NCI-H69 (cell line): Measurements from ENCODE around the gene F5.
"Not testable (repeated sequence)": the region's sequence is repeated elsewhere in the genome, so short reads cannot be mapped to it uniquely, and the experiment has no call there.

Experiments
- DNase-seq: peaks from one replicate; lab custom pipeline; 2025; lab: John Stamatoyannopoulos, UW

F5 gene

DNA sequence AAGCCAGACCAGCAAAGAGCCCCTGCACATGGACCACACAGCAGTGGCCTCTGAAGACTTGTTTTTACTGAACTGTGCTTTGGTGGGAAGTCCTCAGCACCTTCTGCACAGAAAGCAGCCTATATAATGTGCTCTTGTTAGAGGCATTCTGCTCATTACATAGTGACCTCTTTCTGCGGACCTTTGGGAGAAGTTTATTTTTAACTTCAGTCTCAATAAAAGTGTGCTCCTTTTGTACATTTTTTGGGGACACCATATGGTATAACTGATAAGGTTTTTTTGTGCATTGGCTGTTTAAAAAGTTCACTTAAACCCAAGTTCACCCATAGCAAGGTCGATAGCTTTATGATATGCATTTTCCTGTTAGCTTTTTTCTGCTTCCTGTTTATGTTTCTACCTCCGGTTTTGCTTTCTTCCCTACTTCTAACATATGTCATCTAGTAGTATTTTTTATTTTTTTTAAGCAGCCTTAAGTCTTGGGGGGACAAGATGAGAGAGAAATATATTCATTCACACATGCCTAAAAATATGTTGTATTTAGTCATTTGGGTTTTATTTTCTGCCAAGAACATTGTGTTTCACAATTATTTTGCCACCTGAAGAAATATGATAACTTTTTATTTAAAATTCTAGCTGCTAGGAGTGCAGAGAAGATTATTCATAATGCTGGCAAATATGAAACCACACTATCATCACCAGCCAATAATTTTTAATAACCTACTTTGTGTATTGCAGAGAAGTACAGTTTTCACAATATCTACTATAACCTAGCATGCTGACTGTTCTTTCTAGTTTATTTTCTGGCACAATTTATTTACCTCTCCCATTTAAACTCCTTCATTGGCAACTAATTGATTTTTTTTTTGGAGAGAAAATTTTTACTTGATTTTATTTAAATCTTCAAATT is 77.6 kb downstream of the F5 start:
- DNase-seq = peak; percentile 73

DNA sequence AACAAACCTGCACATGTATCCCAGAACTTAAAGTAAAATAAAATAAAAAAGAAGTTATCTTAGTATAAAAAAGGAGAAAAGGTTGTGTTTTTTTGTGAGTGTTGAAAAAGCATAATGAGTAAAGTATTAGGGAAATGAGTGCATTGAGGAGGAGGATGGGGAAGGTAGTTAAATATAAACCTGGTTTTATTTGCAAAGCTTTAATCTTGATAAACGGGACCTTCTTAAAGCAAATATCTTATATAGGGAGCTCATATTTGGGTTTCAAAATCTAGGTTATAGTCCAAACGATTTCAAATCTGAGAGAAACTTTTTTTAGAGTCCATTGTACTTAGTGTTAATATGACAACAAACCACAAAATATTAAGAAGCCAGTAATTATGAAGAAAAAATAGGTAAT is 78.9 kb downstream of the F5 start:
- DNase-seq = no peak

- not testable (repeated sequence) for DNase-seq
These were observed 82.7 kb downstream of the F5 start for GRCh38 chr1:169503601-169504000.

DNA sequence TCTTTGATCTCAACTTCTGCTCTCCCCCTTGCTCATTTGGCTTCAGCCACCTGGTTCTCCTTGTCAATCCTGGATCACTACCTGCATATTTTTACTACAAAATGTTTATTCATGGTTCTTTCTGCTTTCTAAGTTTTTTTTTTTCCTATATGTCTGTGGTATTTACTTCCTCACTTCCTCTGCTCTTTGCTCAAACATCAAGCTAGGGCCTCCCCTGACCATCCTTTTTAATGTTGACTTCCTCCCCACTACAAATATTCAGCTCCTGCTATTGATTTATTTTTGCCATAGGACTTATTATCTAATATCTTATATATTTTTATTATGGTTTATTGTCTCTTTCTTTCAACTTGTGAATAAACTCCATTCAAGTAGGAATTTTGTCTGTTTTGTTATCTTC is 86.5 kb downstream of the F5 start:
- no peak for DNase-seq

DNA sequence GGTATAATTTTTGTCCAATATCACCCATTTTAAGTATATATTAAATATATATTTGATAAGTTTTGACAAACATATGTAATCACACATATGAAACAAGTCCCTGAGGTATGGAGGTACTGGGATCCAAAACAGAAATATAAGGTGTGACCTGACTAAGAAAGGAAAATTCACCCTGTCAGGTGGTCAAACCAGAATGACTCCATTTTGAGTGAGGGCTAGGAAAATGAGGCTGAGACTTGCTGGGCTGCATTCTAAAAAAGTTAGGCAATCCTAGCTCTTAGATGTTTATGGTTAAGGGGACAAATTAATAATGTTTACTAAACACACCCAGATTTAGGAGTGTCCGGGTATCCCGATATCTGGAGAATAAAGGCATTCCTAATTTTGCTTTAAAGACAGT is 89.0 kb downstream of the F5 start:
- DNase-seq = no peak

- DNase-seq = no peak
These were observed 90.4 kb downstream of the F5 start for GRCh38 chr1:169495916-169496315.

- no peak for DNase-seq
These were observed 91.1 kb downstream of the F5 start for GRCh38 chr1:169495046-169495775.

DNA sequence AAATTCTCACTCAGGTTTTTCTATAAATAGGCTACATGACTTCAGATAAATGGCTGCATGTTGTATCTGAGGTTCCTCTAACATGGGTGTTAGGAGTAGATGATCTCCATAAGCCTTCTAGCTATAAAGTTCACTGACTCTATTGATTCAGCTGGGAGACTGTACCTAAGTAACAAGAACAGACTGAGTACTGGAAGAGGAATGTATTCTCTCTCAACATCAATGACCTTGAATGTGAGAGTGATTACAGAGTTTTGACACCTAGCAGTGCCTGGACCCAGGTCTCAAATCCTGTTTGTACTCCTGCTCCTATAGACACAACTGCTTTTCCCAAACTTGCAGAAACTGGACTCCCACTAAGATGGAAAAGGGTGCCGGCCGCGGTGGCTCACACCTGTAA is 91.9 kb downstream of the F5 start:
- DNase-seq = no peak

DNA sequence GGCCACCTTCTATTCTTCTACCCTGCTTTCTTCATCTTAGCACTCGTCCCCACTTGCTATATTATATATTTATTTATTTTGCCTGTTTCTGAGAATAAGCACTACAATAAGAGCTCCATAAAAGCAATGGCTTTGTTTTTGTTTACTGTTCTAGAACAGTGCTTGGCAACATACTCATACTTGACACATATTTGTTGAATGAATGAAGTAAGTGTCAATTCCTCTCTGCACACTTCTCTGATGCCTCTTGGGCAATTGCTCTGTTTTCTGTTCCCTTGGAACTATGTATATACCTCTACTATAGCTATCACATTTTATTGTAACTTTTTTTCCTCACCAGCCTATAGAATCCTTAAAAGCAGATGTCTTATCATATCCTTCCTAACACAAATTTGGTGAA is 93.0 kb downstream of the F5 start:
- DNase-seq = no peak

DNA sequence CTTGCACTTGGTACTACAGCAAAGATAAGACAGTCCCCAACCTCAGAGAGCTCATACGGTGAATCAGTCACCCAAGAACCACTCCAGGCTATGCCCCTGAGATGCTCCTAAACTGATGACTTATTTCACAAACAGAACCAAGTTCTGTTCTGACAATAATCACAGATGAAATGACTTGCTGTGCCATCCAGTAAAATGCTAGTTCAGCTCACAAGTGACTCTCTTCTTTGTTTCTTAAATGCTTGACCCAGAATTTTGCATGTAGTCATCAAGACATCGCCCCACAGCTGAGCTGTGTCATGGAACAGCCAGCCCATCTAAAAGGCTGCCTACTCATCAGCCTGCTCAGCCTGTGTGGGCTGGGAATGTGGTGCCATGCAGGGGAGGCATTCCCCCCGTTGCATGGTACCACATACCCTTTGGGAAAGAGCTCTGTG is 94.4 kb downstream of the F5 start:
- DNase-seq = no peak

DNA sequence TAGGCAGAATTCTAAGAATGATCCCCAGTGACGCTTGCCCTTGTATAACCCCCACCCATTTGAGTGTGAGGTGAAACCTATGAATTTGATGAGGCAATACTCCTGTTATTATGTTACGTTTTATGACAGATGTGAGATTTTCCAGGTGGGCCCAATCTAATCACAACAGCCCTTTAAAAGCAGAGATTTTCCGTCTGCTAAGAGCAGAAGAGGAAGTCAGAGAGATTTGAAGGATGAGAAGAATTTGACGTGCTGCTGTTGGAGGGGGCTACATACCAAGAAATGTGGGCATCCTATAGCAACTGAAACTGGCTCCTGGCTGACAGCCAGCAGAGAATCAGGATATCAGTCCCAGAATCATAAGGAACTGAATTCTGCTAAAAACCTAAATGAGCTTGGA is 98.1 kb downstream of the F5 start:
- peak; percentile 18 for DNase-seq

DNA sequence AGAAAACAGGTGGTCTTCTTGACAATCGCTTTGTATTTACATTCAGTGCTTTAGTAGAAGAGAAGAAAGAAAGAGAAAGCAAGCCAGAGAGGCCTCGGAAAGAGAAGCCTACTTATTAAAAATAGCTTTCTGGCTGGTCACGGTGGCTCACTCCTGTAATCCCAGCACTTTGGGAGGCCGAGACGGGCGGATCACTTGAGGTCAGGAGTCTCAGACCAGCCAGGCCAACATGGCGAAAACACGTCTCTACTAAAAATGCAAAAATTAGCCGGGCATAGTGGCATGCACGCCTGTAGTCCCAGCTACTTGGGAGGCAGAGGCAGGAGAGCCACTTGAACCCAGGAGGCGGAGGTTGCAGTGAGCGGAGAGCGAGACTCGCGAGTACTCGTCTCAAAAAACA is 98.7 kb downstream of the F5 start:
- no peak for DNase-seq

DNA sequence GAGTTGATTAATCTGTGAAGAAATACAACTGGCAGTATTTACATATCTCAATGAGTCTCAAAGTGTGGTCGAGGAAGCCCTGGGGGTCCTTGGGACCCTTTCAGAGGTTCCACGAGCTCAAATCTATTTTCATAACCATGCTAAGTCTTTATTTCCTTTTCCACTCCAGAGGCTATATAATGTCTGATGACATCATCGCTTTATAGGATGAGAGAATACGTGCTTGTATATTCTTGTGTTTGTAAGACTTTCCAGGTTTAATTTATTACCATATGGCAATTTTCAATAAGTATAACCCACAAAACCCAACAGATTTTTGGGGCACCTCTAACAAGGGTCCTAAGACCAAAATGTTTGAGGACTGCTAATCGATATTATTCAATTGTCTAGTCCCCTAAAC is 99.1 kb downstream of the F5 start:
- peak; percentile 43 for DNase-seq

DNA sequence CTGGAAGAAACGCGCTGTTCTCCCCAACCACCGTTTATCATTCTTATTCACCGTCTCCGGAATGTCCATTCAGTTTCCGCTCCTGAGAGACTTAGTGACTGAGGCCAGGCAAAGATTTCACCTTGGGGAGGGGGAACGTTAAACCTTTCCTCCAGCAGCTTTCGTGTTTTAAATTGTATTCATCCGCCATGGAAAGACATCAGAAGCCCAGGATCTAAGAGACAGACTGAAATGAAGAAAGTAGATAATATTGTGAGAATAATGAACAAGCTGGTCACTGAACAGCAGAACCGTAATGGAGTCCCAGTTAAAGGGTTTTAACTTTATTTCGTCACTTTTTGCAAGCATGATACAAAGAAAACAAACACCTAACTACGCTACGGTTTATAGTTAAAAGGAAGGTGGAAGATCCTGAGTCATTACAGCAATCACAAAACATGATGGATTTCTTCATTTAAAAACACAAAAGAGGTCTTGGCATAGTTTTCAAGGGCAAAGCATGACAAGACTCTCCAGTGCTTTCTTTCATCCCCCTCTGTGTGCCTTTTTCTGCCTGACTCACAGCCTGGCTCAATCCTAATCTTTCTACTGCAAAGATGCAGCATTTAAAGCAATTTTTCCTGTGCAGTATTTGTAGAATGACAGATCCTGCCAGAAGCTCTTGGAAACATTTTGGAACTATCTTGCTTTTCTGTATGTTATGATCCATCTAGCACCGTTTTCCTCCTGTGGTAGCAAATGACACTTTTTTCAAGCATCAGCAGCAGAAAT is 99.8 kb downstream of the F5 start:
- peak; percentile 43 for DNase-seq

GRCh38 chr1:169485431-169486280 is 100.6 kb downstream of the F5 start, which contains the start of gene SLC19A2:
Gene SLC19A2 (minus strand): TSS chr1:169485944. CDS start chr1:169485766, 178 bp downstream.
- DNase-seq = peak; percentile 100

DNA sequence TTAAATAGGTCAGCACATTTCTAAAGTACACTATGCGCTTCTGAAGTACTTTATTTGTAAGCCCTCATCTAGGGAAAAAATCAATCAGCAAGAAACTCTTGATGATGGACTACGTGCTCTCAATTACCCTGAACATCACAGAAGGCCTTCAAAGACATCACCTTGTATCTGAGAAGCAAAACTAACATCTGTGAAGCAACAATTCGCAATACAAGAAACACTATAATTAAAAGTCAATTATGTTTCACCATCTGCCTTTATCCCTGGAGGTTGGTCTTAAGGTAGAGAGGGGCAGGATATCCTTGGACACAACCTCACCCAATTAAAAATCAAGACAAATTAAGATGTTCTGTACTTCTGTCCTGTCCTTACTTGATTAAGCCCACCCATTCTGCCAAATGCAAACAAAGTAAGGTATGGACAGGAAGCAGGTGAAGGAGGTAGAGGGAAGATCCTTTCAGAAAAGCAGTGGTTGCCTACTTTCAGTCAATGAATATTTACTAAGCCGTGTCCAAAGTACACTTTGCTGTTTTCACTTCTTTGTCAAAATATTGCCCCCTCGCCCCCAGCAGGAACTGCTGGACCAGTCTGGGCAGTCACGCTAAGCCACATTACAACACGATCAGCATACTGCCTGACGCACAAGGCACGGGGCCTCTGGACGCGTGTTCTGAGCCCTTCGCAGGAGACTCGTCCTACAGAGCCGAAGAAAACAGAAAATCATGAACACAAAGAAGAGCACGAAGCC is 101.4 kb downstream of the F5 start:
- DNase-seq = peak; percentile 94

DNA sequence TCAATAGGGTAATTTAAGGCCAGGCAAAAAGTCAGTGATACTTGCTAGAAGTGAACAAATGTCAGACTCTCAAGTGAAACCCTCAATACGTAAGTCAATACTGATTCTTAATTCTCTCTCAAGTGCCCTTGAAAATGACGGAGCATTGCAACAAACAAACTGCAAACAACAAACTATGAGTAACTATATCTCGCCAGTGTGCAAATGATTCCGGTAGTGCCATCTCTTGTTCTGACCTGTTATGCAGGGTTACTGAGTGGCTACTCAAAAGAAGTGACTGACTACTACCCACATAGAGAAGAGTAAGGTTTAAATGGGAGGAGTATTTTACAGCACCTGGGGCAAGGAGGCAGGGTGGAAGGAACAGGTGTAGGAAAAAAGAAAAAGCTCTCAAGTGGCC is 102.2 kb downstream of the F5 start:
- DNase-seq = peak; percentile 55

DNA sequence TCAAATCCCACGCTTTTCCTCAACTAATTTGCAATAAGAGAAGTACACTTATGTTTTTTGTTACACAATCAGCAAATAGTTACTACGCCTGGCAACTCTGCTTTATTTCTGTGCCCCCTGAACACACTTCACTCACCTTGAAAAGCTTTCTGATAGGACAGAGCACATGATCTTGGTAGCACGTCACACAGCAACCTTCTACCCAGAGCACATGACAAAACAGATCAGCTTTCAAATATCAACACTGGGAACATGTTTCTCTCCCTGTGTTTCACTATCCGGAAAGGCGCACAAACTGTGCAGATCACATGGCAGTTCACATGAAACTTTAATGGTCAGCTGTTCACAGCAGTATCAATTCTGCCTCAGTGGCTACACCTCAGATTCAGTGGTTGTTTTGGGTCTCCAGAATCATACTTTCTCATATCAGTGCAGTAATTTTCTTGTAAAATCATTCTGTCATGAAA is 102.7 kb downstream of the F5 start:
- DNase-seq = peak; percentile 69

DNA sequence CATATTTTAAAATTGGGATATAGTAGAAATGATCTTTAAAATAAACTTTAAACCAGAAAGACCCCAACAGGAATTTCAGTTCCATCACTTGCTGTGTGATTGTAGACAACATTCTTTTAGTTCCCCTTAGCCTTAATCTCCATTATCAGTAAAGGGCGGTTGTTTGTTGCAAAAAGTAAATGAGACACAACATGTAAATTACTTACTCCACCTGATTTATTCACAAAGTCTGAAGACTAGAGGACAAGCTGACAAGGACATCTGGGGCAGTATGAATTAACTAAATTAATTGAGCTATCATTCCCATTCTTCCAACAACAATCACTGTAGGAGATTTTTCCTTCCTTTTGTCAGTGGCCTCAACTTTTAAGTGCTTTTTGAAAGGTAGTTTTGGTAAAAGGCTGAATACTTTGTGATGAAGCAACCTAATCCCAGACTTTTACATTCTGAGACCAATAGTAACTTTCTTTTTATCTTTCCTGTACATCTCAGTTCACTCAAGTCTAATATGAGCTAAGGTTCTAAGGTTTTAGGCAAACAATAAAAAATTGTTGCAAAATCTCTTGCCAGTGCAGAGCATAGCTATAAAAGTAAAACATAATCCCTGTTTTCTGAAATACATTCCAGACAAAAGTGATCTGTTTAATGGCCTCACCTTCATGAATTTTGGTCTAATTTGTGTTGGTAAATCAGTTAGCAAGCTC is 106.8 kb downstream of the F5 start:
- no peak for DNase-seq

DNA sequence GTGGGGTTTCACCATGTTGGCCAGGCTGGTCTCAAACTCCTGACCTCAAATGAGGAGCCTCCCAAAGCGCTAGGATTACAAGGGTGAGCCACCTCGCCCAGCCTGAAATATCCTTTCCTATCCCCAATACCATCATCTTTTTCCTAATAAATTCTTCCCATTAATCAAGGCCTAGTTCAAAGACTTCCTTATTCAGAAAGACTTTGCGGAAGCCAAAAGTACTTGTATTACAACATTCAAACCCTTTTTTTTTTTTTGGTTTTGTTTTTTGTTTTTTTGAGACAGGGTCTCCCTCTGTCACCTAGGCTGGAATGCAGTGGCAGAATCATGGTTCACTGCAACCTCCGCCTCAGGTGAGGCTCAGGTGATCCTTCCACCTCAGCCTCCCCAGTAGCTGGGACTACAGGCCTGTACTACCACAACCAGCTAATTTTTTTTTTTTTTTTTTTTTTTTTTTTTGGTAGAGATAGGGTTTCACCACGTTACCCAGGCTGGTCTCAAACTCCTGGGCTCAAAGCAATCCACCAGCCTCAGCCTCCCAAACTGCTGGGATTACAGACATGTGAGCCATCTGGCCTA is 108.1 kb downstream of the F5 start:
- no peak for DNase-seq
